ENCODE measurements around the gene IFFO2. TPM values are rescaled to one million over a fixed set of nuclear protein-coding genes. Genes with fewer than 3 reads are reported as not detected.

IFFO2 gene
- total and polyA plus RNA-seq, 10 of the 15 experiments (the other 5 are each of a cell fraction or from before 2014, with no cell fraction given) = 1.2 to 18.4 (median 6.7) TPM

GRCh38 chr1:18989896-18990295 lies 33.4 kb upstream of the IFFO2 start:
- CTCF ChIA-PET = interaction anchor here (1.0 kb wide), 1 partner anchor 11 kb away, joined by 4 read pairs; no protein-coding TSS in a partner anchor

GRCh38 chr1:18989176-18989799 lies 32.8 kb upstream of the IFFO2 start:
- ChIA-PET POLR2A (no interaction called here), SMC1A (ENCODE audit: uncharacterized antibody, unreplicated experiment) (no interaction called here), CTCF (no interaction called here), RAD21 (ENCODE audit: unreplicated experiment) (interaction anchor here (1.2 kb wide), 1 partner anchor 79 kb away, joined by 3 read pairs; no protein-coding TSS in a partner anchor)
- Histone ChIP-seq H3K27ac (ENCODE audit: control insufficient read depth, insufficient read depth) (no peak overlapping the region), H3K4me2 (ENCODE audit: control insufficient read depth, insufficient read depth) (no peak overlapping the region), H3K79me2 (ENCODE audit: control insufficient read depth, insufficient read depth, low read length) (no peaks in the 10 kb centered on the region), H3K36me3 (ENCODE audit: control insufficient read depth in 2 of 2, insufficient read depth in 2 of 2, low read length in 1 of 2) (no peaks in the 10 kb centered on the region), H3K4me3 (no peak overlapping the region), H2AFZ (ENCODE audit: control insufficient read depth, low read depth, low read length) (no peak overlapping the region), H3K9me3 (replicated peaks; ENCODE audit: control insufficient read depth, insufficient read depth, low read length) (no peaks in the 10 kb centered on the region), H3K4me1 (ENCODE audit: control insufficient read depth, insufficient read depth, low read length) (no peaks in the 10 kb centered on the region), H3K27me3 (replicated peaks in 1 of 2; ENCODE audit: control insufficient read depth in 2 of 2, insufficient read depth in 2 of 2, low read length in 1 of 2) (peaks cover 0 to 2% of the 10 kb centered on the region in 2 experiments; a peak in 1 of 4 replicates), H3K9ac (ENCODE audit: control insufficient read depth, insufficient read depth, low read length) (no peak overlapping the region), H4K20me1 (ENCODE audit: control insufficient read depth, insufficient read depth) (no peaks in the 10 kb centered on the region; the same call in 1 of the 2 replicates)
- ATAC-seq (no peak), DNase-seq (ENCODE audit: low read depth, low spot score) (no peak), FAIRE-seq (no peak)
- 31% methylated on average over 11 of the region's 11 CpGs for whole genome bisulfite sequencing (ENCODE audit: insufficient coverage, insufficient replicate concordance, low lambda C conversion rate, missing lambda C conversion rate)
- in situ Hi-C loops (cut with MboI) = no loop called here
- intact Hi-C loops (cut with micrococcal nuclease; ENCODE audit: unreplicated experiment) = no loop called here
- BruUV-seq (replicated peaks) = no TSS peak
- TF ChIP-seq DPF2 (IDR thresholded peaks at IDR 0.05) (no peak), RFX5 (IDR thresholded peaks at IDR 0.05; ENCODE audit: low read depth, low read length) (no peak), FOXK2 (IDR thresholded peaks at IDR 0.05) (no peak), HDAC6 (IDR thresholded peaks at IDR 0.05; ENCODE audit: unreplicated experiment) (no peak), NFYA (IDR thresholded peaks at IDR 0.05; ENCODE audit: borderline replicate concordance, low read depth, low read length) (no peak), KAT2A (conservative IDR thresholded peaks at IDR 0.05; ENCODE audit: control insufficient read depth, low read depth, low read length) (no peak), CUX1 (IDR thresholded peaks at IDR 0.05; ENCODE audit: insufficient replicate concordance, low read depth, low read length) (no peak)

More at GRCh38 chr1:18989896-18990295, 33.4 kb upstream of the IFFO2 start:
- no peaks in the 10 kb centered on the region for H3K36me3 ChIP-seq (ENCODE audit: control insufficient read depth in 2 of 2, insufficient read depth in 2 of 2, low read length in 1 of 2)
- H2AFZ ChIP-seq (ENCODE audit: control insufficient read depth, low read depth, low read length) = no peak overlapping the region
- H3K27ac ChIP-seq (ENCODE audit: control insufficient read depth, insufficient read depth) = no peak overlapping the region
- ATAC-seq (no peak), DNase-seq (ENCODE audit: low read depth, low spot score) (no peak), FAIRE-seq (no peak)
- H3K79me2 ChIP-seq (ENCODE audit: control insufficient read depth, insufficient read depth, low read length) = no peaks in the 10 kb centered on the region
- WGBS (ENCODE audit: insufficient coverage, insufficient replicate concordance, low lambda C conversion rate, missing lambda C conversion rate) = 41% methylated on average over 9 of the region's 9 CpGs
- no peaks in the 10 kb centered on the region; the same call in 1 of the 2 replicates for H4K20me1 ChIP-seq (ENCODE audit: control insufficient read depth, insufficient read depth)
- no peak overlapping the region for H3K9ac ChIP-seq (ENCODE audit: control insufficient read depth, insufficient read depth, low read length)
- H3K4me2 ChIP-seq (ENCODE audit: control insufficient read depth, insufficient read depth) = no peak overlapping the region
- SMC1A ChIA-PET (ENCODE audit: uncharacterized antibody, unreplicated experiment) = no interaction called here
- no peak for TF ChIP-seq ZZZ3 (IDR thresholded peaks at IDR 0.05; ENCODE audit: control insufficient read depth, insufficient read length, low read depth)
- no peak for TF ChIP-seq E2F4 (IDR thresholded peaks at IDR 0.05; ENCODE audit: low read depth, low read length)
- no peak for TF ChIP-seq TAF1 (IDR thresholded peaks at IDR 0.05; ENCODE audit: borderline replicate concordance, low read depth, low read length)
- TF ChIP-seq SIN3A (IDR thresholded peaks at IDR 0.05; ENCODE audit: low read depth, low read length) = no peak
- BruUV-seq (replicated peaks) = no TSS peak
- in situ Hi-C loops (cut with MboI) = no loop called here
- POLR2A ChIA-PET = no interaction called here
- no peaks in the 10 kb centered on the region for H3K9me3 ChIP-seq (replicated peaks; ENCODE audit: control insufficient read depth, insufficient read depth, low read length)
- RAD21 ChIA-PET (ENCODE audit: unreplicated experiment) = interaction anchor here (1.2 kb wide), 1 partner anchor 79 kb away, joined by 3 read pairs; no protein-coding TSS in a partner anchor
- peaks cover 0 to 2% of the 10 kb centered on the region in 2 experiments; a peak in 1 of 4 replicates for H3K27me3 ChIP-seq (replicated peaks in 1 of 2; ENCODE audit: control insufficient read depth in 2 of 2, insufficient read depth in 2 of 2, low read length in 1 of 2)
- intact Hi-C loops (cut with micrococcal nuclease; ENCODE audit: unreplicated experiment) = no loop called here
- H3K4me1 ChIP-seq (ENCODE audit: control insufficient read depth, insufficient read depth, low read length) = no peaks in the 10 kb centered on the region
- no peak overlapping the region for H3K4me3 ChIP-seq

Measured in GM12878 (cell line).